ENCODE results near the gene MGAT4B.
A peak's percentile ranks its signal among the peaks of the same experiment; 100 is the strongest.
"Not testable (repeated sequence)": the region's sequence is repeated elsewhere in the genome, so short reads cannot be mapped to it uniquely, and the experiment has no call there.

Gene MGAT4B

GRCh38 chr5:179795049-179795862 is 11.4 kb downstream of the MGAT4B start:
- DNase-seq (ENCODE audit: low spot score) = peak; percentile 54

GRCh38 chr5:179794575-179794974 is 12.1 kb downstream of the MGAT4B start:
- DNase-seq (ENCODE audit: low spot score) = no peak

GRCh38 chr5:179794171-179794570 is 12.5 kb downstream of the MGAT4B start:
- DNase-seq (ENCODE audit: low spot score) = no peak

GRCh38 chr5:179793468-179794139 is 13.1 kb downstream of the MGAT4B start, which contains the start of gene LTC4S:
LTC4S (plus strand) TSS chr5:179793986; CDS start chr5:179794081, 95 bp downstream.
- no peak for DNase-seq (ENCODE audit: low spot score)

GRCh38 chr5:179792612-179793467 is 13.8 kb downstream of the MGAT4B start:
- DNase-seq (ENCODE audit: low spot score) = no peak

- no peak for DNase-seq (ENCODE audit: low spot score)
These were observed 14.6 kb downstream of the MGAT4B start for GRCh38 chr5:179791881-179792611.

- DNase-seq (ENCODE audit: low spot score) = not testable (repeated sequence)
These were observed 17.4 kb downstream of the MGAT4B start for GRCh38 chr5:179789278-179789677.

GRCh38 chr5:179788193-179788854 is 18.3 kb downstream of the MGAT4B start:
- DNase-seq (ENCODE audit: low spot score) = no peak

GRCh38 chr5:179786861-179787260 is 19.8 kb downstream of the MGAT4B start:
- DNase-seq (ENCODE audit: low spot score) = no peak

GRCh38 chr5:179783128-179783527 is 23.5 kb downstream of the MGAT4B start:
- no peak for DNase-seq (ENCODE audit: low spot score)

- DNase-seq (ENCODE audit: low spot score) = no peak
These were observed 24.8 kb downstream of the MGAT4B start for GRCh38 chr5:179781846-179782245.

GRCh38 chr5:179780362-179780761 is 26.3 kb downstream of the MGAT4B start:
- DNase-seq (ENCODE audit: low spot score) = no peak

- DNase-seq (ENCODE audit: low spot score) = no peak
These were observed 26.8 kb downstream of the MGAT4B start for GRCh38 chr5:179779826-179780225.

GRCh38 chr5:179778591-179778990 is 28.1 kb downstream of the MGAT4B start:
- DNase-seq (ENCODE audit: low spot score) = no peak

GRCh38 chr5:179777909-179778308 is 28.8 kb downstream of the MGAT4B start:
- DNase-seq (ENCODE audit: low spot score) = no peak

- no peak for DNase-seq (ENCODE audit: low spot score)
These were observed 29.2 kb downstream of the MGAT4B start for GRCh38 chr5:179777456-179777855.

- DNase-seq (ENCODE audit: low spot score) = no peak
These were observed 30.2 kb downstream of the MGAT4B start for GRCh38 chr5:179776411-179776938.

GRCh38 chr5:179774442-179774841 is 32.2 kb downstream of the MGAT4B start:
- no peak for DNase-seq (ENCODE audit: low spot score)

GRCh38 chr5:179773686-179774040 is 33.0 kb downstream of the MGAT4B start:
- no peak for DNase-seq (ENCODE audit: low spot score)

GRCh38 chr5:179772351-179772750 is 34.3 kb downstream of the MGAT4B start:
- no peak for DNase-seq (ENCODE audit: low spot score)
